ENCODE results near the gene GKN1. TPM values are rescaled to one million over a fixed set of nuclear protein-coding genes. Genes with fewer than 3 reads are reported as not detected.

GKN1 gene
- total and polyA plus RNA-seq, 7 donors, result 0.21 to 0.23 TPM; not detected in 5

DNA sequence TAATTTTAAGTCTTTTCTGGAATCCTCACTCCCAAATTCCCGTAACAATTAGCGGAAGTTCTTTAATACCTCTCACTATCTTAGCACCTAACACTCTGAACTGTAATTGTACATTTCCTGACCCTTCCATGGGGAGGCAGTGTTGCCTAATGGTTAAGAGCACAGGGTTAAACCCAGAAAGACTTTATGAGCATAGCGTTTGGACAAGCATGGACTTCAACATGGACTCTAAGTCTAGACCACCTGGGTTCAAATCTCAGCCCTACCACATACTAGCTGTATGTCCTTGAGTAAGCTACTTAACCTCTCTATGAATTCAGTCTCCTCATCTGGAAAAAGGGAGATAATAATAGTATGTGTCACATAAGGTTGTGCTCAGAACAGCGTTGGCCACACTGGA is 51.6 kb downstream of the GKN1 start:
- Histone ChIP-seq H3K36me3 (ENCODE audit: insufficient read depth in 1 of 2, low read depth in 1 of 2) (no peaks in the 10 kb centered on the region), H3K27me3 (ENCODE audit: insufficient read depth in 3 of 3, low read length in 2 of 3) (peaks cover 0 to 7% (median 0%) of the 10 kb centered on the region in 3 donors), H3K4me3 (no peak overlapping the region), H3K27ac (no peak overlapping the region), H3K4me1 (no peaks in the 10 kb centered on the region), H3K9me3 (no peaks in the 10 kb centered on the region)
- WGBS, 3 donors, result 71 to 75% (median 74%) methylated on average over 4 of the region's 4 CpGs
- DNase-seq (no peak), ATAC-seq (peak; percentile 64 to 92 (median 76))
- intact Hi-C loops (cut with DNase I), result loop anchor here in 1 of 2 donors (1.0 kb wide), 1 partner anchor 281 kb away; no protein-coding TSS in a partner anchor
- TF ChIP-seq CTCF (IDR thresholded peaks at IDR 0.05), result peak; percentile 67

- Histone ChIP-seq H3K27ac (no peak overlapping the region), H3K4me3 (no peak overlapping the region), H3K9me3 (no peaks in the 10 kb centered on the region), H3K27me3 (ENCODE audit: insufficient read depth in 3 of 3, low read length in 2 of 3) (peaks cover 0 to 6% (median 0%) of the 10 kb centered on the region in 3 donors), H3K36me3 (ENCODE audit: insufficient read depth in 1 of 2, low read depth in 1 of 2) (no peaks in the 10 kb centered on the region), H3K4me1 (no peaks in the 10 kb centered on the region)
- DNase-seq (no peak), ATAC-seq (no peak)
- intact Hi-C loops (cut with DNase I), result loop anchor here in 1 of 2 donors (1.0 kb wide), 1 partner anchor 280 kb away; no protein-coding TSS in a partner anchor
- WGBS, 3 donors, result 83 to 96% (median 86%) methylated on average over 13 of the region's 13 CpGs
- no peak for TF ChIP-seq CTCF (IDR thresholded peaks at IDR 0.05)
Observed at GRCh38 chr2:69026691-69027459, 52.4 kb downstream of the GKN1 start.

Other genes starting within 250 kb of the GKN1 start
- 1 to 10 TPM; 1.8 to 4.8 (median 2.2) TPM for gene ARHGAP25, start 239.8 kb upstream of the GKN1 start, total RNA-seq
- 1 to 10 TPM; 1.1 to 1.9 (median 1.6) TPM for gene ARHGAP25, start 239.8 kb upstream of the GKN1 start, polyA plus RNA-seq
- gene BMP10, start 103.2 kb upstream of the GKN1 start, total RNA-seq, result under 1 TPM in 2 of 4 donors, not detected in 2; 0.17 to 0.27 TPM
- not detected for gene BMP10, start 103.2 kb upstream of the GKN1 start, polyA plus RNA-seq
- gene GKN2, start 21.7 kb upstream of the GKN1 start, total RNA-seq, result not detected
- gene GKN2, start 21.7 kb upstream of the GKN1 start, polyA plus RNA-seq, result not detected
- gene ANTXR1, start 38.5 kb downstream of the GKN1 start, total RNA-seq, result 10 to 100 TPM in 3 of 4 donors, 1 to 10 TPM in 1; 8.8 to 21.0 (median 11.8) TPM
- 10 to 100 TPM in 1 of 3 donors, 1 to 10 TPM in 2; 3.7 to 24.3 (median 4.2) TPM for gene ANTXR1, start 38.5 kb downstream of the GKN1 start, polyA plus RNA-seq

Data from psoas muscle (tissue), 8 donors.